HAP-1 (cell line): Measurements from ENCODE around the gene TEKT3.

Source experiments
- DNase-seq, 2 experiments: peaks; one replicate each; pipeline ENCODE4 v3.0.0-alpha.2; 2016 to 2020; ENCODE audit warnings: low spot score in 2 of 2
- H3K27me3 ChIP-seq: fragments of 250-450 bp; sonication (Bioruptor Pico); 2 replicates; pipeline ENCODE4 v1.5.1; 2020; ENCODE audit warnings: low read depth, mild to moderate bottlenecking, moderate library complexity
- H3K36me3 ChIP-seq: fragments of 250-450 bp; sonication (Bioruptor Pico); replicated peaks from 2 replicates; pipeline ENCODE4 v1.5.1; 2020; ENCODE audit warnings: mild to moderate bottlenecking
- H3K4me1 ChIP-seq: fragments of 250-450 bp; sonication (Bioruptor Pico); 2 replicates; pipeline ENCODE4 v1.5.1; 2020; ENCODE audit warnings: mild to moderate bottlenecking
- H3K4me3 ChIP-seq: fragments of 250-450 bp; sonication (Bioruptor Pico); 2 replicates; pipeline ENCODE4 v1.5.1; 2020; ENCODE audit warnings: mild to moderate bottlenecking, moderate library complexity
- H3K9me3 ChIP-seq: fragments of 250-450 bp; sonication (Bioruptor Pico); 2 replicates; pipeline ENCODE4 v1.5.1; 2020; ENCODE audit warnings: mild to moderate bottlenecking, moderate library complexity
- in situ Hi-C: fragments of 300-500 bp; cut with MboI; formaldehyde crosslinking; loops from 3 replicates; pipeline ENCODE4 v1.14.3; 2020; ENCODE audit warnings: low sequenced_read_pairs, inconsistent platforms, mixed read lengths

Gene TEKT3

GRCh38 chr17:15342460-15342859 lies 1.1 kb upstream of the TEKT3 start:
- Histone ChIP-seq H3K4me3 (no peak overlapping the region), H3K9me3 (no peaks in the 10 kb centered on the region), H3K27me3 (peaks cover 12% of the 10 kb centered on the region), H3K4me1 (no peaks in the 10 kb centered on the region), H3K36me3 (no peaks in the 10 kb centered on the region)
- DNase-seq: no peak
- in situ Hi-C loops: no loop called here

- no peak for DNase-seq
- Histone ChIP-seq H3K27me3 (peaks cover 12% of the 10 kb centered on the region), H3K4me3 (no peak overlapping the region), H3K9me3 (no peaks in the 10 kb centered on the region), H3K36me3 (no peaks in the 10 kb centered on the region), H3K4me1 (no peaks in the 10 kb centered on the region)
- in situ Hi-C loops: no loop called here
Measured at GRCh38 chr17:15341966-15342365, 569 bp upstream of the TEKT3 start.

- no peaks in the 10 kb centered on the region for H3K36me3 ChIP-seq
- H3K27me3 ChIP-seq: peaks cover 6% of the 10 kb centered on the region
- no peaks in the 10 kb centered on the region for H3K9me3 ChIP-seq
- in situ Hi-C loops: no loop called here
- DNase-seq: no peak
- no peak overlapping the region for H3K4me3 ChIP-seq
- no peaks in the 10 kb centered on the region for H3K4me1 ChIP-seq
Measured at GRCh38 chr17:15340966-15341365, 431 bp downstream of the TEKT3 start.

GRCh38 chr17:15335446-15335845 lies 6.0 kb downstream of the TEKT3 start:
- Histone ChIP-seq H3K4me1 (no peaks in the 10 kb centered on the region), H3K4me3 (no peak overlapping the region), H3K36me3 (no peaks in the 10 kb centered on the region), H3K27me3 (no peaks in the 10 kb centered on the region), H3K9me3 (no peaks in the 10 kb centered on the region)
- no peak for DNase-seq
- in situ Hi-C loops: no loop called here

DNA sequence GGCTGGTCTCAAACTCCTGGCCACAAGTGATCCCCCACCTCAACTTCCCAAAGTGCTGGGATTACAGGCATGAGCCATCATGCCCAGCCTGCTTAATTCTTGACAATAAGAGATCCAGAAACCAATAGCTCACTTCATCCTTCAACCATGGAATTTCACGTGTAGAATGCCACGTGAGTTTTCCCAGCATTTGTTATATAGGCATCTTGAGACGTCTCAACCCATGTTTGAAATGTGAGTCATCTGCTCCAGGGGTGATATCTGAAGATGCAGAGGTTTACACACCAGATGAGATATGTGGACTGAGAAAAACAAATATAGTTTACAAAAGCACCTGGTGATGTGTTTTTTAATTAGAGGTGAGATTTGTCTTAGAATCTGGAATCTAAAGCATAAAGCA lies 7.1 kb downstream of the TEKT3 start:
- H3K4me1 ChIP-seq: no peaks in the 10 kb centered on the region
- no peaks in the 10 kb centered on the region for H3K9me3 ChIP-seq
- no peak overlapping the region for H3K4me3 ChIP-seq
- in situ Hi-C loops: no loop called here
- H3K27me3 ChIP-seq: no peaks in the 10 kb centered on the region
- no peak for DNase-seq
- H3K36me3 ChIP-seq: no peaks in the 10 kb centered on the region

DNA sequence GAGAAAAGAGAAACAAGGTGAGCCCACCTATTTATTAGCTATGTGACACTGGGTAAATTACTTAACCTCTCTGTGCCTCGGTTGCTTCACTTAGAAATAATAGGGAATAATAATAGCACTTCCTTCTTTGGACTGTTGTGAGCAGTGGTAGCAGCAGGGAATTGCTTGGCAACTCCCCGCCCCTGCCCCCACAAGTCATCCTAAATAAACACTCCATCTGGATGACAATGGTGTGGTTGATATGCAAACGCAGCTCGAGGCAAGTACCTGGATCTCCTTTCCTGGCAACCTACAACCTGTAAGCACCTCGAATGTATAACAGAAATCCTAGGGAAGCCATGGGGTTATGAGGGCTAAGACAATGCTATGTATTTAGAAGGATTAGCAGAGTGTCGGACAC lies 9.1 kb downstream of the TEKT3 start:
- H3K4me3 ChIP-seq: no peak overlapping the region
- no peak for DNase-seq
- no peaks in the 10 kb centered on the region for H3K9me3 ChIP-seq
- H3K36me3 ChIP-seq: no peaks in the 10 kb centered on the region
- no peaks in the 10 kb centered on the region for H3K4me1 ChIP-seq
- in situ Hi-C loops: no loop called here
- H3K27me3 ChIP-seq: 0 out of 2 replicates have a peak, but pooled peaks cover 3% of the 10 kb centered on the region

DNA sequence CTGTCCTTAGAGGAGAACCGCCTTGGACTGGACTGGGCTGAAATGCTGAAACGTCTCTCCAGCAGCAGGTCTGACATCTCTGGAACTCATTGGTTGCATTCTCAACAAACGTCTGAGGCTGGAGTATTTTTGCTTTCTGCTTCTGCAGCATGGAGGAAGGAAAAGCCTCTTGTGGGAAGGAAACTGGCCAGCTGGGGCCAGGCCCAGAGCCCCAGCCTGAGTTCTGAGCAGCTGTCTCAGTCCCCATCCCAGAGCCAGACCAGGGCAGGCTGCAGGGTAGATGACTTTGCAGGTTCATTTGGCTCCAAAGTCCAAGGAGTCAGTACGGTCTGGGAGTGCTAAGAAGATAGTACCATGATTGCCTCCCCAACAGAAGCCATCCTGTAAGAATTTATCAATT lies 18.3 kb downstream of the TEKT3 start:
- H3K4me3 ChIP-seq: no peak overlapping the region
- no peaks in the 10 kb centered on the region for H3K4me1 ChIP-seq
- H3K9me3 ChIP-seq: no peaks in the 10 kb centered on the region
- in situ Hi-C loops: no loop called here
- DNase-seq: no peak
- 0 out of 2 replicates have a peak, but pooled peaks cover 4% of the 10 kb centered on the region for H3K27me3 ChIP-seq
- no peaks in the 10 kb centered on the region for H3K36me3 ChIP-seq

- H3K4me1 ChIP-seq: no peaks in the 10 kb centered on the region
- H3K4me3 ChIP-seq: no peak overlapping the region
- in situ Hi-C loops: no loop called here
- H3K9me3 ChIP-seq: no peaks in the 10 kb centered on the region
- DNase-seq: no peak
- H3K27me3 ChIP-seq: 0 out of 2 replicates have a peak, but pooled peaks cover 3% of the 10 kb centered on the region
- H3K36me3 ChIP-seq: no peaks in the 10 kb centered on the region
Measured at GRCh38 chr17:15321556-15322251, 19.7 kb downstream of the TEKT3 start.

DNA sequence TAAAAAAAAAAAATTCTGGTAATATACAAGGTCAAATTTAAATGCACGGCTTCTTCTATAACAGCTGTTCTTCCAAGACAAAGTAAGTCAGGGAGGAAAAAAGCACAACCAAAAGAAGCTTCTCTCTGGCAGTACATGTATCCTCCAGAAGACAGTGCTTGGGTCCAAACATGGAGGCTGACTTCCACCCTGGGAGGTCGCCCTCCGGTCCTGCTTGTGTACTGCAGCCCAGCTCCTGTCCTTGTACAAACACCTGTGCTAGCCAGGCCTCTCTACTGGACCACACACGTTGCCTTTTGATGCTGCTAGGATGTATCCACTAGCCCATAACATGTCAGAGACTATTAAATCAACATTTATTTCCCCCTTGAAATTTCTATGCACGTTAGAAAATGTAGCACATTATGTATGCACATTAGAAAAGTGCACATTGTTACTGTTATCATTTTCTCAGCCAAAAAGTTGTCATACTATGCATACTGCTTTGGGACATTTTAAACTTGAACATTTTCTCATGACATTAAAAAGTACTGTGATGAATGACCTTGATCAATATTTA lies 21.9 kb downstream of the TEKT3 start:
- in situ Hi-C loops: no loop called here
- no peaks in the 10 kb centered on the region for H3K4me1 ChIP-seq
- no peak for DNase-seq
- H3K9me3 ChIP-seq: no peaks in the 10 kb centered on the region
- no peaks in the 10 kb centered on the region for H3K27me3 ChIP-seq
- no peak overlapping the region for H3K4me3 ChIP-seq
- no peaks in the 10 kb centered on the region for H3K36me3 ChIP-seq

- Histone ChIP-seq H3K4me3 (no peak overlapping the region), H3K9me3 (no peaks in the 10 kb centered on the region), H3K4me1 (no peaks in the 10 kb centered on the region), H3K27me3 (peaks cover 2% of the 10 kb centered on the region; the same call in 1 of the 2 replicates), H3K36me3 (no peaks in the 10 kb centered on the region)
- DNase-seq: no peak
- in situ Hi-C loops: no loop called here
Measured at GRCh38 chr17:15311996-15312395, 29.4 kb downstream of the TEKT3 start.

DNA sequence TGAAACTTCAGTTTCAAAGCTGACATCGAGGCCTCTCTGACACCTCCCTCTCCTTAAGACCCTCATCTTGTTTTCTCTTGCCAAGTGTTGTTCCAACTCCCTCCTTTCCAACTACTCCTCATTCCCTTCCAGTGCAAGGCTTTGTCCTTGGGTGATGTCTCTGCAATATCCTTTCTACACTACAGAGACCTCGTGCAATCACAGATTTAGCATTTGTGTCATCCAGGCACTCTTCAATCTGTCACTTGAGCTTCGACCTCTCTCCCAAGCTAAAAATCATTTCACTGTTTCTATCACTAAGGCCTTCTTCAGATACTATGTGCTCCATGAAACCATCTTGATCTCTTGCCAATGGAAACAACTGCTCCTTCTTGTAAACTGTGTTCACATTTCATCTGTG lies 31.6 kb downstream of the TEKT3 start:
- Histone ChIP-seq H3K9me3 (no peaks in the 10 kb centered on the region), H3K4me1 (peaks cover 13% of the 10 kb centered on the region), H3K4me3 (no peak overlapping the region), H3K36me3 (no peaks in the 10 kb centered on the region), H3K27me3 (peaks cover 2% of the 10 kb centered on the region; the same call in 1 of the 2 replicates)
- no peak for DNase-seq
- in situ Hi-C loops: no loop called here

DNA sequence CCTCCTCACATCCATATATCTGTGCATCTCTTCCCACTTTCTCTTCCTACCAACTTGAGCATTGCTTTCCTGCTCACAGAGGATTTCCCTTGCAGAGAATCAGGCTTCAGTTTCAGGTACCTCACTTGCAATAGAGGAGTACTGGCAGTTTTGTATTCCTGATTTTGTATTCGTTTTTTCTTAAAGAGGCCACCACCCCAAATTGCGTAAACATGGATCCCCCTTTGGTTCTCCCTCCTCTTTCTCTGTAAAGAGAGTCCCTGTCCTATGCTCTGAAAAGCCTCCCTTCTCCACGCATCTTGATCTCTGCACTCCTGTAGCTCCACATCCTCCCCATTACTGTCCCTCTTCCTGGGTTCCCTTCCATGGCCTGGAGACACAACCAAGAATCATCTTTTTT lies 32.2 kb downstream of the TEKT3 start:
- H3K36me3 ChIP-seq: no peaks in the 10 kb centered on the region
- H3K27me3 ChIP-seq: peaks cover under 1% of the 10 kb centered on the region; the same call in 1 of the 2 replicates
- no peak for DNase-seq
- in situ Hi-C loops: no loop called here
- no peaks in the 10 kb centered on the region for H3K9me3 ChIP-seq
- peaks cover 18% of the 10 kb centered on the region for H3K4me1 ChIP-seq
- no peak overlapping the region for H3K4me3 ChIP-seq

DNA sequence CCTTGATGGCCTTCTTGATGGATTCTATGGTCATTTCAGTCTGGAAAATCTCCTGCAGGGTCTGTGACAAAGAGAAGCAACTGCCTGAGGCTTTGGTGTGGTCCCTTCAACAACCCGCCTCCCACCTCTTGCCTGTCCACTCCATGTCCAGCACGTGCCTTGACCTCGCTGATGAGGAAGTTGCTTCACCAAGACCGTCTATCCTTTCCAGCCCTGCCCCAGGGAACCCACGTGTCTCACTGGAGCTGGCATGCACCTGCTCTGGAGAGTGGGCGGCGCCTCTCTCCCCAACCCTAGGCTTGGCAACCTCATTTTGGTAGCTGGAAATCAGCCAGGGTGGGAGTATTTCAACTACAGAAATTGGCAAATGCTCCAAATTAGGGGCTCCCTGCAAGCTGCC lies 32.6 kb downstream of the TEKT3 start:
- H3K9me3 ChIP-seq: no peaks in the 10 kb centered on the region
- no peaks in the 10 kb centered on the region; the same call in 1 of the 2 replicates for H3K27me3 ChIP-seq
- DNase-seq: no peak
- in situ Hi-C loops: no loop called here
- H3K4me1 ChIP-seq: peaks cover 23% of the 10 kb centered on the region
- H3K36me3 ChIP-seq: no peaks in the 10 kb centered on the region
- H3K4me3 ChIP-seq: no peak overlapping the region

- H3K27me3 ChIP-seq: no peaks in the 10 kb centered on the region; the same call in 1 of the 2 replicates
- in situ Hi-C loops: no loop called here
- no peak for DNase-seq
- no peaks in the 10 kb centered on the region for H3K36me3 ChIP-seq
- H3K9me3 ChIP-seq: no peaks in the 10 kb centered on the region
- no peak overlapping the region for H3K4me3 ChIP-seq
- peaks cover 33% of the 10 kb centered on the region for H3K4me1 ChIP-seq
Measured at GRCh38 chr17:15307710-15308111, 33.7 kb downstream of the TEKT3 start.
